Measurements from ENCODE around the gene CTTNBP2. TPM values are rescaled to one million over a fixed set of nuclear protein-coding genes. Genes with fewer than 3 reads are reported as not detected.

Gene CTTNBP2
- polyA plus RNA-seq, 1 of the 3 experiments (the other 2 are of a cell fraction), result not detected

DNA sequence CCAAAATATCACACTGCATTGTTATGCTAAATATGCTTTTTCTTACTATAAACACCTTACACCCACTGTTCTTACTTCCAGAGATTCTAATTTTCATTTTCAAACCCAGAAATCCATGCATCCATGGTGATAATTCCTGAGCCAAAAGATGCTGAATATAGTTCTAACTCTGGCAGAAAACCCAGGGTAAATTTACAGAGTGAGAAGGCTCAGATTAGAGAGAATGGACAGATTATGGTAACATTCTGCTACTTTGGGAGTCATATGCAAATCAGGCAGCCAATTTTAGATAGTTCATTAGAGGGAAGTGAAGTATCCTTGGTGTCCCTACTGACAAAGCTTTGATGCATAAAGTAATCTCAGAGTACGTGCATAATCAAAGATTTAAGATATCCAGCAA lies 15.4 kb upstream of the CTTNBP2 start:
- no peak for DNase-seq
- Histone ChIP-seq H3K4me2 (no peak overlapping the region), H3K27me3 (ENCODE audit: insufficient read depth) (no peaks in the 10 kb centered on the region; the same call in 1 of the 2 replicates), H3K27ac (ENCODE audit: low read depth in 2 of 2, low read length in 1 of 2) (no peak overlapping the region), H3K9me3 (no peaks in the 10 kb centered on the region), H3K36me3 (replicated peaks in 1 of 2; ENCODE audit: control insufficient read depth in 1 of 2, insufficient read depth in 2 of 2, low read length in 1 of 2) (no peaks in the 10 kb centered on the region), H2AFZ (ENCODE audit: low read depth) (no peak overlapping the region), H3K9me2 (no peaks in the 10 kb centered on the region), H3K9ac (no peak overlapping the region), H3K4me3 (ENCODE audit: low read depth in 2 of 2, low read length in 1 of 2) (no peak overlapping the region), H4K20me1 (ENCODE audit: insufficient read depth) (no peaks in the 10 kb centered on the region), H3K79me2 (ENCODE audit: insufficient read depth) (no peaks in the 10 kb centered on the region), H3F3A (replicated peaks; ENCODE audit: insufficient read depth) (no peaks in the 10 kb centered on the region), H3K4me1 (ENCODE audit: control insufficient read depth in 1 of 2, insufficient read depth in 2 of 2, low read depth in 1 of 2, low read length in 1 of 2) (no peaks in the 10 kb centered on the region)
- POLR2A ChIA-PET, result no interaction called here
- CTCF ChIA-PET, result interaction anchor here (0.6 kb wide), 1 partner anchor 278 kb away, joined by 3 read pairs; no protein-coding TSS in a partner anchor
- 0% methylated on average over 1 of the region's 1 CpG for WGBS (ENCODE audit: low lambda C conversion rate)
- no peak for TF ChIP-seq EP300 (IDR thresholded peaks at IDR 0.05; ENCODE audit: borderline replicate concordance in 1 of 2, low read depth in 1 of 2, low read length in 1 of 2)
- TF ChIP-seq FOXJ3 (CRISPR knock-in tag; IDR thresholded peaks at IDR 0.05), result no peak
- TF ChIP-seq RFX5 (IDR thresholded peaks at IDR 0.05; ENCODE audit: low read length), result no peak
- TF ChIP-seq, protein P1, sequence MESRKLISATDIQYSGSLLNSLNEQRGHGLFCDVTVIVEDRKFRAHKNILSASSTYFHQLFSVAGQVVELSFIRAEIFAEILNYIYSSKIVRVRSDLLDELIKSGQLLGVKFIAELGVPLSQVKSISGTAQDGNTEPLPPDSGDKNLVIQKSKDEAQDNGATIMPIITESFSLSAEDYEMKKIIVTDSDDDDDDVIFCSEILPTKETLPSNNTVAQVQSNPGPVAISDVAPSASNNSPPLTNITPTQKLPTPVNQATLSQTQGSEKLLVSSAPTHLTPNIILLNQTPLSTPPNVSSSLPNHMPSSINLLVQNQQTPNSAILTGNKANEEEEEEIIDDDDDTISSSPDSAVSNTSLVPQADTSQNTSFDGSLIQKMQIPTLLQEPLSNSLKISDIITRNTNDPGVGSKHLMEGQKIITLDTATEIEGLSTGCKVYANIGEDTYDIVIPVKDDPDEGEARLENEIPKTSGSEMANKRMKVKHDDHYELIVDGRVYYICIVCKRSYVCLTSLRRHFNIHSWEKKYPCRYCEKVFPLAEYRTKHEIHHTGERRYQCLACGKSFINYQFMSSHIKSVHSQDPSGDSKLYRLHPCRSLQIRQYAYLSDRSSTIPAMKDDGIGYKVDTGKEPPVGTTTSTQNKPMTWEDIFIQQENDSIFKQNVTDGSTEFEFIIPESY (IDR thresholded peaks at IDR 0.05; ENCODE audit: borderline replicate concordance, low read depth), result no peak
- TF ChIP-seq TCF12 (IDR thresholded peaks at IDR 0.05), result no peak
- no peak for TF ChIP-seq GATA2 (CRISPR knock-in tag; IDR thresholded peaks at IDR 0.05)
- no peak for TF ChIP-seq MEF2A (IDR thresholded peaks at IDR 0.05; ENCODE audit: borderline replicate concordance, low read depth)
- no peak for TF ChIP-seq REST (IDR thresholded peaks at IDR 0.05; ENCODE audit: low read depth, low read length)
- TF ChIP-seq EZH2phosphoT487 (IDR thresholded peaks at IDR 0.05; ENCODE audit: borderline replicate concordance, low read depth), result no peak
- no peak for TF ChIP-seq FOSL2 (IDR thresholded peaks at IDR 0.05; ENCODE audit: borderline replicate concordance, low read depth)
- TF ChIP-seq FOXM1 (IDR thresholded peaks at IDR 0.05; ENCODE audit: low read depth), result no peak
- no peak for TF ChIP-seq IRF3 (IDR thresholded peaks at IDR 0.05; ENCODE audit: low read depth, low read length)
- TF ChIP-seq MXI1 (IDR thresholded peaks at IDR 0.05; ENCODE audit: low read depth, low read length), result no peak
- TF ChIP-seq NRF1 (IDR thresholded peaks at IDR 0.05; ENCODE audit: low read depth, low read length), result no peak
- no peak for TF ChIP-seq SMC3 (IDR thresholded peaks at IDR 0.05; ENCODE audit: low read depth, low read length)
